Skin of body (tissue), 2 donors: ENCODE results near the gene DPM1. TPM values are rescaled to one million over a fixed set of nuclear protein-coding genes. Genes with fewer than 3 reads are reported as not detected.

Source experiments
- DNase-seq: peaks from one replicate; lab custom pipeline; 2025; lab: John Stamatoyannopoulos, UW
- total RNA-seq: library from RNA; depleted of rRNA; stranded (reverse); fragments of >200 nt; gene quantifications from one replicate; pipeline ENCODE4 v1.2.3, GENCODE V29; 2014

Gene DPM1
- total RNA-seq, 1 donor from 2014 or later: 41.2 TPM

DNA sequence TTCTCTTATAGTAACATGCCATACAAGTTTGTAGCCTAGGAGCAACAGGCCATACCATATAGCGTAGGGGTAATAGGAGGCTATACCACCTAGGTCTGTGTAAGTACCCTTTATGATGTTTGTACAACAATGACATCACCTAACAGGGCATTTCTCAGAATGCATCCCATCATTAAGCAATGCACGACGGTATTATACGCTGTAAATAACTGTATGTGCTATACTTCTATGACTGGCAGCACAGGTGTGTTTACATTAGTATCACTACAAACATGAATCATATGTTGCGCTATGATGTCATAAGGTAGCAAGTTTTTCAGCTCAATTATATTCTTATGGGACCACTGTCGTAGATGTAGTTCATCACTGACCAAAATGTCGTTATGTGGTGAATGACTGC is 58.1 kb downstream of the DPM1 start:
- DNase-seq: no peak

- no peak for DNase-seq
Measured at GRCh38 chr20:50898475-50898874, 59.9 kb downstream of the DPM1 start.

DNA sequence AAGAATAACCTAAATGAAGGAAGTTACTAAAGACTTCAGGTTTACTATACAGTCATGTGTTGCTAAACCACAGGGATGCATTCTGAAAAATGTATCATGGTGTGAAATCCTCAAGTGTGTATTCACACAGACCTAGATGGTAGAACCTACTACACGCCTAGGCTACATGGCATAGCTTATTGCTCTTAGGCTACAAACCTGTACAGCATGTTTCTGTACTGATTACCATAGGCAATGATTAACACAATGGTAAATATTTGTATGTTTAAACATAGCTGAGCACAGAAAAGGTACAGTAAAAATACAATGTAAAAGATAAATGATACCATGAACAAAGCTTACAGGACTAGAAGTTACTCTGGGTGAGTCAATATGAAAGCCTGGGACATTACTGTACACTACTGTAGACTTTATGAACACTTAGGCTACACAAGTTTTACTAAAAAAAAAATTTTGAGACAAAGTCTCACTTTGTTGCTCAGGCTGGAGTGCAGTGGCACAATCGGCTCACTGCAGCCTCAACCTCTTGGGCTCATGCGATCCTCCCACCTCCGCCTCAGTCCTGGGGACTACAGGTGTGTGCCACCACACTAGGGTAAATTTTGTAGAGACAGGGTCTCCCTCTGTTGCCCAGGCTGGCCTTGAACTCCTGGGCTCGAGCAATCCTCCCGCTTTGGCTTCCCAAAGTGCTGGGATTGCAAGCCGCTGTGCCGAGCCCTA is 63.1 kb downstream of the DPM1 start:
- DNase-seq: no peak

- no peak for DNase-seq
Measured at GRCh38 chr20:50893620-50894019, 64.7 kb downstream of the DPM1 start.

- no peak for DNase-seq
Measured at GRCh38 chr20:50892394-50892793, 65.9 kb downstream of the DPM1 start.

- DNase-seq: no peak
Measured at GRCh38 chr20:50891138-50891537, 67.2 kb downstream of the DPM1 start.

- DNase-seq: no peak
Measured at GRCh38 chr20:50887576-50887975, 70.8 kb downstream of the DPM1 start.

DNA sequence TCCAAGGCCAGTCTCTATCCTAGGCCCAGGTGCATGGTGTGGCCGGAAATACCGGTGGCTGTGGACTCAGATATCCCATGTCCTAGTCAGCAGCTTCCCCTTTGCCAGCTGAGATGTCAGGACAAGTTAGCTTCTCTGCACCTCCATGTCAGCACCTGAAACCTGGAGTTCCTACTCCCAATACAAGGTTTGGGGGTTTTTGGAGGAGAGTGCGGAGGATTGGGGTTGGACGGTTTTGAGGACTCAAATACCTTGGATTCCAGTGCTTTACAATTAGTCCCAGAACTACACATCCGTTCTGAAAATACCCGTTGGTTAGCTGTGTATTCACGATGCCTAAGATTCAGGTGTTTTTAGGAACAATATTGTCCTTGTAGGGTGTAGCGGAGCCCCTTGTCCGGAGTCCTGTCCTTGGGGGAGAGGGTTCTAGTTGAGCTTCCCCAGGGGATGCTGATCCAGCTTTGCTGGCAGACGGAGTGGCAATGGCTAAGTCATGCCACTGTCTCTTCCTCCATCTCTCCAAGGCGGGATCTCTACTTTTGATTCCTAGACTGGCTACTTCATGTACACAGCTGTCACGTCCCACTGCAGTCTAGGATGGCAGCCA is 72.0 kb downstream of the DPM1 start:
- no peak for DNase-seq

DNA sequence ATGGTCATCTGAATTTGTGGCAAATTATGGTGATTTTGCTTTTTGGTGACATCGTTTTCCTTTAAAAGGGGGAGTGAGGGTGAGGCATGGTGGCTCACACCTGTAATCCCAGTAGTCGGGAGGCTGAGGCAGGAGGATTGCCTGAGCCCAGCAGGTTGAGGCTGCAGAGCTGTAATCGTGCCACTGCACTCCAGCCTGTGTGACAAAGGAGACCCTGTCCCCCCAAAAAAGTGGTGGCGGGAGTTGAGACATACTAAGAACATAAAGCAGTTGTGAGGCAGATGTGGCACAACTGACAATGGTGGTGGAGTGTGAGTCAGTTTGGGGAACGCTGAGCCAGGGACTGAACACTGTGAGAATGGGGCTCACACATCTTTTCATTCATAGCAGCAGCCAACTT is 72.6 kb downstream of the DPM1 start:
- no peak for DNase-seq

GRCh38 chr20:50885068-50885467 is 73.3 kb downstream of the DPM1 start:
- no peak for DNase-seq

Other genes with a start within 250 kb of the DPM1 start
- 9.3 TPM for gene PARD6B, start 227.0 kb downstream of the DPM1 start, total RNA-seq
- gene BCAS4, start 163.5 kb downstream of the DPM1 start, total RNA-seq: 2.1 TPM
- 46.4 TPM for gene ADNP, start 27.1 kb downstream of the DPM1 start, total RNA-seq
- 3.6 TPM for gene MOCS3, start 286 bp upstream of the DPM1 start, total RNA-seq
- 1.7 TPM for gene KCNG1, start 64.6 kb upstream of the DPM1 start, total RNA-seq